HepG2 (cell line): Measurements from ENCODE around the gene RERE. TPM values are rescaled to one million over a fixed set of nuclear protein-coding genes. Genes with fewer than 3 reads are reported as not detected.
A peak's percentile ranks its signal among the peaks of the same experiment; 100 is the strongest.

Experiments
- ATAC-seq: fragments of 200-7000 bp; cut with Tn5 transposase; 3 replicates; pipeline ENCODE4 v1.9.1; 2020; ENCODE audit warnings: mild to moderate bottlenecking, moderate library complexity
- BruUV-seq: library from RNA; stranded (reverse); fragments of 400-500 nt; replicated peaks from 2 replicates; lab custom pipeline; 2021; lab: Mats Ljungman, UMichigan
- CTCF ChIA-PET: fragments of 300-600 bp; formaldehyde crosslinking; extraction: SDS; loops from one replicate; lab custom pipeline; 2021; ENCODE audit warnings: low total read pairs, inconsistent platforms, low intra/inter-chr PET ratio; lab: Yijun Ruan, JAX
- POLR2A ChIA-PET: fragments of 350-600 bp; sonication (Branson Sonifier 250); formaldehyde crosslinking; loops from one replicate; lab custom pipeline; 2020; ENCODE audit warnings: antibody characterized with exemption, inconsistent platforms; lab: Yijun Ruan, JAX
- DNase-seq: peaks from one replicate; pipeline ENCODE4 v3.0.0-alpha.2; 2015; ENCODE audit warnings: low spot score
- FAIRE-seq: peaks from 3 replicates; lab custom pipeline; 2011; peaks lifted over from hg19 to GRCh38; lab: Jason Lieb, UNC
- H2AFZ ChIP-seq: one replicate; pipeline ENCODE4 v1.6.1; 2011; ENCODE audit warnings: low read length, inconsistent platforms
- H3K27ac ChIP-seq: fragments of 300-600 bp; 3 replicates; pipeline ENCODE4 v1.8.0; 2011; ENCODE audit warnings: mixed run types, mild to moderate bottlenecking, mixed read lengths, low read length, inconsistent platforms; ENCODE audit not compliant: insufficient read depth; ENCODE audit errors: extremely low read length
- H3K27me3 ChIP-seq, 2 experiments: fragments of 200-600 bp in 1 of 2; 2 replicates in 1 of 2; 3 replicates in 1 of 2; pipeline versions ENCODE4 v1.6.0 to v1.8.0; 2011; ENCODE audit warnings: low read length in 2 of 2, mild to moderate bottlenecking in 2 of 2, moderate library complexity in 2 of 2, inconsistent platforms in 1 of 2; ENCODE audit not compliant: insufficient read depth in 2 of 2, control insufficient read depth in 1 of 2
- H3K36me3 ChIP-seq, 2 experiments: fragments of 200-600 bp in 1 of 2; replicated peaks in 1 of 2; 2 replicates in 1 of 2; 3 replicates in 1 of 2; pipeline versions ENCODE4 v1.5.1 to v1.8.0; 2011; ENCODE audit warnings: low read length in 2 of 2, inconsistent platforms in 1 of 2; ENCODE audit not compliant: insufficient read depth in 2 of 2, control insufficient read depth in 1 of 2
- H3K4me1 ChIP-seq: 2 replicates; pipeline ENCODE4 v1.5.1; 2012; ENCODE audit warnings: low read length, inconsistent platforms; ENCODE audit not compliant: insufficient read depth
- H3K4me2 ChIP-seq: 2 replicates; pipeline ENCODE4 v1.6.0; 2011; ENCODE audit warnings: low read depth, low read length, inconsistent platforms
- H3K4me3 ChIP-seq, 3 experiments: fragments of 200-600 bp in 1 of 3; sonication (generic), shearing (Covaris generic) in 1 of 3; replicated peaks in 1 of 3; 2 replicates each; pipeline ENCODE4 v1.5.1; 2011 to 2016; ENCODE audit warnings: low read length in 3 of 3, inconsistent platforms in 2 of 3, low read depth in 2 of 3, mild to moderate bottlenecking in 2 of 3, control low read depth in 1 of 3, mixed read lengths in 1 of 3; ENCODE audit not compliant: insufficient read depth in 1 of 3
- H3K79me2 ChIP-seq: one replicate; pipeline ENCODE4 v1.6.1; 2011; ENCODE audit warnings: low read length, inconsistent platforms; ENCODE audit not compliant: insufficient read depth
- H3K9ac ChIP-seq: 2 replicates; pipeline ENCODE4 v1.6.0; 2011; ENCODE audit warnings: mild to moderate bottlenecking, low read depth, low read length, inconsistent platforms; ENCODE audit not compliant: insufficient read depth
- H3K9me3 ChIP-seq: 2 replicates; pipeline ENCODE4 v1.5.1; 2012; ENCODE audit warnings: mild to moderate bottlenecking, low read length
- H4K20me1 ChIP-seq: 2 replicates; pipeline ENCODE4 v1.6.0; 2011; ENCODE audit warnings: inconsistent platforms, mild to moderate bottlenecking, low read length, moderate library complexity; ENCODE audit not compliant: insufficient read depth
- CBX5 ChIP-seq: sonication (generic); formaldehyde crosslinking; IDR thresholded peaks from 2 replicates; pipeline ENCODE4 v1.4.0; 2020; ENCODE audit warnings: missing genetic modification reagents, borderline replicate concordance
- ZBTB33 ChIP-seq: sonication (generic); formaldehyde crosslinking; IDR thresholded peaks from 2 replicates; pipeline ENCODE4 v1.4.0; 2020; ENCODE audit warnings: missing genetic modification reagents
- ZMYM4 ChIP-seq: sonication (generic); formaldehyde crosslinking; IDR thresholded peaks from 2 replicates; pipeline ENCODE4 v1.8.1; 2023; ENCODE audit warnings: mild to moderate bottlenecking, missing genetic modification reagents
- WGBS: methylation state at CpG from one replicate; pipeline ENCODE4 v1.1.6; 2017; ENCODE audit warnings: low lambda C conversion rate; 5-methylcytosine and 5-hydroxymethylcytosine counted together
- in situ Hi-C: cut with HindIII; loops from 2 replicates; pipeline ENCODE4 v1.10.0; 2017; ENCODE audit warnings: low pct_unique_long_range_greater_than_20kb; ENCODE audit not compliant: extremely low pct_ligation_motif_present
- intact Hi-C: fragments of 100-400 bp; cut with micrococcal nuclease; formaldehyde crosslinking; loops from one replicate; pipeline ENCODE4 v1.10.0; 2022; ENCODE audit not compliant: unreplicated experiment
- polyA plus RNA-seq, 8 experiments: library from polyadenylated mRNA; depleted of rRNA in 3 of 8; stranded (reverse) in 7 of 8; unstranded in 1 of 8; fragments of >200 nt; fragmentation: Illumina TruSeq in 4 of 8; extraction: Trizol in 4 of 8; gene quantifications; 2 replicates each; pipeline versions ENCODE4 v1.2.1 to v1.2.3, GENCODE V29; 2011 to 2016; ENCODE audit warnings: low read depth in 4 of 8, missing spikeins in 1 of 8, mixed read lengths in 1 of 8; ENCODE audit not compliant: insufficient read depth in 1 of 8
- total RNA-seq, 5 experiments: library from RNA; depleted of rRNA; stranded (reverse); fragments of >200 nt; fragmentation: Illumina TruSeq; extraction: Trizol; gene quantifications; 2 replicates each; pipeline ENCODE4 v1.2.3, GENCODE V29; 2016; ENCODE audit warnings: low read depth in 1 of 5

The RERE gene
- total and polyA plus RNA-seq, 2 of the 13 experiments (the other 11 are each of a cell fraction or from before 2014, with no cell fraction given) = 18.3 to 21.9 TPM

DNA sequence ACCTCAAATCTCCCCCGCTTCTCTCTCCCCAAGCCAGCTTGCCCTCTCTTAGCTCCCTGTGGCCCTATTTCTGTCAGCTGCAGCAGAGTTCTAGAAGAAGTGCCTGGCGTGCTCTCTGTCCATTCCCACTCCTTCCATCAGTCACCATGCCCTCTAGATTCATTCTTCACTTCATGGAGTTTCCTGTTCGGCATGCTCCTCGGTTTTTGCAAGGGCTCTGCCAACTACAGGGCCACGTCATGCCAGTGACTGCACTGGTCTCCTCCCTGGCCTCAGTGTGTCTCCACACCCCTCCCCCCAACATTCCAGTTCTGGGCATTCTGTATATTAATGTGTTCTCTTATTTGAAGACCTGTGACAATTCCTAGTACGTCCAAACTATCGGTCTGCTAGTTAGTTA, 385.7 kb downstream of the RERE start:
- in situ Hi-C loops (no loop called here), intact Hi-C loops (no loop called here)
- H4K20me1 ChIP-seq = peaks cover 25% of the 10 kb centered on the region
- no peaks in the 10 kb centered on the region for H3K9me3 ChIP-seq
- WGBS = 94% methylated on average over 7 of the region's 7 CpGs
- no peak overlapping the region for H3K27ac ChIP-seq
- TF ChIP-seq ZMYM4 (CRISPR knock-in tag) = no peak
- no peak overlapping the region for H3K4me2 ChIP-seq
- no peak for FAIRE-seq
- H2AFZ ChIP-seq = no peak overlapping the region
- peaks cover 14 to 16% of the 10 kb centered on the region in 2 experiments for H3K36me3 ChIP-seq
- H3K9ac ChIP-seq = no peak overlapping the region
- peaks cover 10% of the 10 kb centered on the region for H3K79me2 ChIP-seq
- no peaks in the 10 kb centered on the region for H3K27me3 ChIP-seq
- no TSS peak for BruUV-seq
- no peak; the same call in 2 of the 3 replicates for ATAC-seq
- no peaks in the 10 kb centered on the region for H3K4me1 ChIP-seq
- DNase-seq = no peak
- CTCF ChIA-PET = no interaction called here
- H3K4me3 ChIP-seq = no peak overlapping the region
- POLR2A ChIA-PET = no interaction called here

DNA sequence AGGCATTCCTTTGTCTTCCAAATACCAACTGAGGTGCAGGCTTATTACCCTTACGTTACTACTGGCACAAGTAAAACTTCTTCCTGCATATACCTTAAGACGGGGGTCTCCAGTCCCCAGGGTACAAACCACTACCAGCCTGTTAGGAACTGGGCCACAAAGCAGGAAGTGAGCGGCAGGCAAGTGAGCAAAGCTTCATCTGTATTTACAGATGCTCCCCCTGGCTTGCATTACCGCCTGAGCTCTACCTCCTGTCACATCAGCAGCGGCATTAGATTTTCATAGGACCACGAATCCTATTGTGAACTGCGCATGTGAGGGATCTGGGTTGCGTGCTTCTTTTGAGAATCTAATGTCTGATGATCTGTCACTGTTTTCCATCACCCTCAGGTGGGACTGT, 386.4 kb downstream of the RERE start:
- Histone ChIP-seq H3K9ac (no peak overlapping the region), H3K36me3 (peaks cover 14 to 16% of the 10 kb centered on the region in 2 experiments), H4K20me1 (peaks cover 25% of the 10 kb centered on the region), H3K79me2 (peaks cover 10% of the 10 kb centered on the region), H2AFZ (no peak overlapping the region), H3K4me2 (no peak overlapping the region), H3K4me1 (peaks cover 2% of the 10 kb centered on the region; the same call in 1 of the 2 replicates), H3K9me3 (no peaks in the 10 kb centered on the region), H3K4me3 (no peak overlapping the region), H3K27me3 (no peaks in the 10 kb centered on the region), H3K27ac (no peak overlapping the region)
- BruUV-seq = no TSS peak
- TF ChIP-seq ZBTB33 (CRISPR knock-in tag) (peak; percentile 40; the same call in 1 of the 2 replicates), CBX5 (CRISPR knock-in tag) (no peak)
- POLR2A ChIA-PET = no interaction called here
- no peak for DNase-seq
- CTCF ChIA-PET = no interaction called here
- FAIRE-seq = no peak
- WGBS = 97% methylated on average over 8 of the region's 8 CpGs
- ATAC-seq = no peak
- in situ Hi-C loops = no loop called here
- intact Hi-C loops = no loop called here
